Thymus (tissue), 11 donors: ENCODE measurements around the gene GFRA1. TPM values are rescaled to one million over a fixed set of nuclear protein-coding genes. Genes with fewer than 3 reads are reported as not detected.
"Not testable (repeated sequence)": the region's sequence is repeated elsewhere in the genome, so short reads cannot be mapped to it uniquely, and the experiment has no call there.

ENCODE experiments used
- DNase-seq, 9 donors: peaks; one replicate each; pipeline ENCODE4 v3.0.0-alpha.2; 2013; ENCODE audit warnings: low spot score in 9 of 9, low read depth in 6 of 9, missing footprints in 1 of 9
- H3K27ac ChIP-seq, 2 donors: one replicate each; pipeline ENCODE4 v1.5.1; 2013; ENCODE audit warnings: control low read depth in 1 of 2, low read depth in 1 of 2, low read length in 1 of 2, mild to moderate bottlenecking in 1 of 2, moderate library complexity in 1 of 2
- H3K27me3 ChIP-seq, 2 donors: one replicate each; pipeline ENCODE4 v1.5.1; 2013; ENCODE audit warnings: low read length in 1 of 2; ENCODE audit not compliant: control insufficient read depth in 2 of 2, insufficient read depth in 1 of 2
- H3K36me3 ChIP-seq, 2 donors: one replicate each; pipeline ENCODE4 v1.5.1; 2013; ENCODE audit warnings: low read length in 1 of 2, mild to moderate bottlenecking in 1 of 2, moderate library complexity in 1 of 2; ENCODE audit not compliant: control insufficient read depth in 2 of 2, insufficient read depth in 2 of 2
- H3K4me1 ChIP-seq, 2 donors: one replicate each; pipeline ENCODE4 v1.5.1; 2013; ENCODE audit warnings: low read length in 2 of 2; ENCODE audit not compliant: control insufficient read depth in 2 of 2, insufficient read depth in 2 of 2
- H3K4me3 ChIP-seq, 2 donors: one replicate each; pipeline ENCODE4 v1.5.1; 2013; ENCODE audit warnings: low read length in 2 of 2, control low read depth in 1 of 2, mild to moderate bottlenecking in 1 of 2
- H3K9me3 ChIP-seq, 2 donors: one replicate each; pipeline ENCODE4 v1.5.1; 2013; ENCODE audit warnings: low read length in 1 of 2, mild to moderate bottlenecking in 1 of 2; ENCODE audit not compliant: control insufficient read depth in 2 of 2, insufficient read depth in 1 of 2
- WGBS: extraction: QIAGEN DNeasy Blood & Tissue Kit; methylation state at CpG from one replicate; pipeline ENCODE4 v1.1.7; 2013; 5-methylcytosine and 5-hydroxymethylcytosine counted together
- polyA plus RNA-seq: library from polyadenylated mRNA; stranded (reverse); fragments of 200-250 nt; gene quantifications from one replicate; pipeline ENCODE4 v1.2.3, GENCODE V29; 2013
- total RNA-seq: library from RNA; stranded (reverse); fragments of 120-200 nt; gene quantifications from one replicate; pipeline ENCODE4 v1.2.4, GENCODE V29; 2013
- donor health status: healthy.

Gene GFRA1
- total and polyA plus RNA-seq, 2 donors, result 1.6 to 5.0 TPM

DNA sequence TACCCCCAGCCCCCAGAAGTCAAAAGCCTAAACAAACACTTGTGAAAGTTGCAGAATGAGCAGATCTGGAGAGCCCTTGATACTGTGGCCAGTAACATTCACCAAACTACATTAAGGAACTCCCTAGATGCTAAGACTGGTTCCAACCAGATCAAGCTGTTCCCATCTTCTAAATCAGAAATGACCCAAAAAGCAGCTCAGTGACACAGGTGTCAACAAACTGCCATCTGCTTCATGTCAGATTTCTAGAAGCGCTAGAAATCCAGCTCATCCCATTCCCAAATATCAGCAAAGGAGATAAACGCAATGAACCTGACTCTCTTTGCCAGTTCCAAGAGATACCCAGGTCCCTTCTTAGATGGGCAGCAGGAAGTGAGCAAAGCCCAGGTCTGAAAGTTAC lies 90.6 kb downstream of the GFRA1 start:
- H3K9me3 ChIP-seq, result no peaks in the 10 kb centered on the region
- WGBS, result 97% methylated on average over 2 of the region's 2 CpGs
- H3K27ac ChIP-seq, result no peak overlapping the region
- DNase-seq, result no peak
- no peaks in the 10 kb centered on the region for H3K4me1 ChIP-seq
- no peaks in the 10 kb centered on the region for H3K36me3 ChIP-seq
- H3K4me3 ChIP-seq, result no peak overlapping the region
- no peaks in the 10 kb centered on the region for H3K27me3 ChIP-seq

DNA sequence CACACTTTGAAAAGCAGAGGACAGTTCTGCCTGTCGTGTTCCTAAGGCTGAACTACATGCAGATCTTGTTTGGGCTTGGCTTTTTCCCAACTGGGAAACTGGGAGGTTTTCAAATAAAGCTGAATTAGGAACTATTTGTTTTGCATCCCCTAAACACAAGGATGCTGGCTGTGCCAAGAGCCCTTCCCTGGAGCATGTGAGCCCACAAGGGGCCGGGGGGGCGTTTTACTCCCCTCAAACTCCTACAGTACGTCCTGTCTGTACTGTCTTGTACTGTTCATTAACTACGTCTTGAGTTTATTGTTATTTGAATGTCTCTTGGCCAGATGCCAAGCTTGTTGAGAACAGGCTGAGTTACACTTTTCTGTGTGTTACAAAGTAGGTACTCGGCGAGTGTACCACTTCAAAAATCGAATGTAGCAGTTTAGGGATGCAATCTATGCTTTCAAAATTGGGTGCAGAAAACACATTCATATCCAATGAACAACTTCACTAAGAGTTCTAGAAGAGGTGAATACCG lies 94.9 kb downstream of the GFRA1 start:
- Histone ChIP-seq H3K4me3 (no peak overlapping the region), H3K27me3 (no peaks in the 10 kb centered on the region), H3K4me1 (no peaks in the 10 kb centered on the region), H3K36me3 (no peaks in the 10 kb centered on the region), H3K9me3 (no peaks in the 10 kb centered on the region), H3K27ac (no peak overlapping the region)
- no peak for DNase-seq
- WGBS, result 72% methylated on average over 9 of the region's 9 CpGs

DNA sequence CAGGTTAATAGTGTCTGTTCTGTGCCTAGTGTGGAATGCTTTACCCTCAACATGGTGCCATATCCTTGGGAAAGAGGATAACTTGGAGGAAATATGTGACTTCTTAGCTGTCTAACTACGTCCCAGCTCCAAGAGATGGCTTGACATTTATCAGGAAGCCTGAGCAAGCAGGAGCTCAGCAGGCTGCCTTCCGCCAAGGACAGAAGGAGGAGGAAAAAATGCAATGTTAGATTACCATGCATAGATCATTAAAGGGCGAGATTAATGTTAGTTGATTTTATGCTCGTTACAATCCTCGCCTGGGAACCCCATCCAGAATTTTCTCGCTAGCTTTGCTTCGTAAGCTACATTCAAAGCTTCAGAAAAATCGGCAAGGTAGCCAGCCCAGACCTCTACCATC lies 97.8 kb downstream of the GFRA1 start:
- Histone ChIP-seq H3K27me3 (no peaks in the 10 kb centered on the region), H3K36me3 (no peaks in the 10 kb centered on the region), H3K27ac (no peak overlapping the region), H3K4me3 (no peak overlapping the region), H3K9me3 (no peaks in the 10 kb centered on the region), H3K4me1 (no peaks in the 10 kb centered on the region)
- WGBS, result 95% methylated on average over 8 of the region's 8 CpGs
- DNase-seq, result no peak

DNA sequence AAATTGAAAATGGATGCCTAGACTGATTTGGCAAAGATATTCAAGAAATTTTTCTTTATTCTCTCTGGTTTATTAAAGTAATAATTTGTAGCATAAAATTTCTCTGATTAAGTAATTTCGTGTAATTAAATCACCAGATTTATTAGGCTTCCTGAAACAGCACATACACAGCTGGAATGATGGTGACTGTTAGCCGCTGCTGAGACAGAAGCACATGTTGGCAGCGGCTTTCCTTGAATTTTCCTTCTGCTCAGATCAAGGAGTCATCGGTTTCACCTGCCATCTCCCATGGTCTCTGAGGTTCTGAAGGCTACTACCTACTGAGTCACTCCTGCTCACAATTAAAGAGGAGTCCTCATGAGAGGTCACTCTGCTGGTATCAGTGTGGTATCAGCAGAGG lies 101.5 kb downstream of the GFRA1 start:
- no peak overlapping the region for H3K4me3 ChIP-seq
- 91% methylated on average over 4 of the region's 4 CpGs for WGBS
- no peak for DNase-seq
- no peaks in the 10 kb centered on the region for H3K27me3 ChIP-seq
- H3K4me1 ChIP-seq, result no peaks in the 10 kb centered on the region
- H3K9me3 ChIP-seq, result no peaks in the 10 kb centered on the region
- no peaks in the 10 kb centered on the region for H3K36me3 ChIP-seq
- H3K27ac ChIP-seq, result no peak overlapping the region

DNA sequence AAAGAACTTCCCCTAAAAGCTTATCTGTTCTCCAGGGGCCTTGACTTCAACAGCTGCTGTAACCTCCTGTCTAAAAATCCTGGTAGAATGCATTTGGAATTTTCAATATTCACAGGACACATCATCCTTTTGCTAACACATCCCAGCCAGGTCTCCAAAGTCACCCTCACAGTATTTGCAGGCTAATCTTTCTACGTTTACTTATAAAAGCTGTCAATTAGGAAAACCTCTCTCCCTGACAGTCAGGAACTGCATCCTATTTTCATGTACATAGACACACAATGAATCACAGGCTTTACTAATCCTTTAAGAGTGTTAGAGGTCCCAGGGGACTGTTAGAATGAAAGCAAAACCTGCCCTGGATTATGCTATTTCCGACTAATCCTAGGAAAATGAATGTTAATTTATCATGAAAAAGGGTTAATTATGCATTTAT lies 102.2 kb downstream of the GFRA1 start:
- no peak overlapping the region for H3K4me3 ChIP-seq
- WGBS, result 51% methylated on average over 2 of the region's 2 CpGs
- H3K27ac ChIP-seq, result no peak overlapping the region
- DNase-seq, result no peak
- no peaks in the 10 kb centered on the region for H3K27me3 ChIP-seq
- no peaks in the 10 kb centered on the region for H3K36me3 ChIP-seq
- H3K9me3 ChIP-seq, result no peaks in the 10 kb centered on the region
- no peaks in the 10 kb centered on the region for H3K4me1 ChIP-seq

DNA sequence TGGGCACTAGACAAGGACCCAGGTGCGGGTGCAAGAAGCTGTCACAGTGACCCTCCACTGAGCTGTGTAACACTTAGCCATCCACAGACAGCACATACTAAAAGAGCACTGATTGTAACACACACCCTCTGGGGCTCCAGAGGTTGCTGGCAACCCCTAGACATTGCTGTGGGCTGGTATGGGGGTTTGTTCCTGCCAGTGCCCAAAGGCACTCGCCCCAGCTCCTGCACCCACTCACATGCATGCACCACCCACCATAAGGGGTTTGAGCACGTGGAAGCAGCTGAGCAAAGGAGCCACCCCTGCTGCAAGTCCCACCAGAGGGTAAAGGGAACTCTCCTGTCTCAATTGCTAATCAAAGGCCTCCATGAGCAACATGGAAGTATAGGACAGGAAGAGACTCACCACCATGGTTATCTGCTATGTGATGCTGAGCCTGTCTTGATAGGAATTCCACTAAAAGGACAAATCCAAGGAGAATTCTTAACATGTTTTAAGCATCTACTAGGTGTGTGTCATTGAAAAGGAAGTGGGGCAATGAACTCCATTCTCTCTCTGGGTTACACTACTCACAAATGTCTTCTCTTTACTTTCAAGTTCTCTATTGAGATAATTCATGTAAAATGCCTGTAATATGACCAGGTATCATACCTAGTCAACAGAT lies 103.1 kb downstream of the GFRA1 start:
- Histone ChIP-seq H3K27ac (no peak overlapping the region), H3K4me3 (no peak overlapping the region), H3K4me1 (no peaks in the 10 kb centered on the region), H3K36me3 (no peaks in the 10 kb centered on the region), H3K27me3 (no peaks in the 10 kb centered on the region), H3K9me3 (no peaks in the 10 kb centered on the region)
- no peak for DNase-seq
- WGBS, result 76% methylated on average over 3 of the region's 3 CpGs

DNA sequence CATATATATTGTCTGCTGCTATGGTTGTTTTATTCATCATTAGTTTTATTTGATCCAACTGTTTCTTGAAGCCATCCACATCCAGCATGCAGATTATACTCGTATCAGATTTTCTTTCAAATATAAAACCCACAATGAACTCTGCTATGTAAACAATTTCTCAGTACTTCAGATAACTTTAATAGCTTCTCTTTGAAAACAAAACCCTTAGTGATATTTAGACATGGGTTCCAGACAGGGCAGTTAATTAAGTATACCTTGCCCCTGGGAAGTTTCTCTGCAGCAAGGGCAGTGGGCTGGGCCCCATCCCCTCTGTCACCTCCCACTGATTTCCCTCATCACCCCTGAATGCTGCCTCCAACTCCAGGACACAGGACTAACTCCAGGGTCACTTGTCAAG lies 104.3 kb downstream of the GFRA1 start:
- H3K9me3 ChIP-seq, result no peaks in the 10 kb centered on the region
- H3K27ac ChIP-seq, result no peak overlapping the region
- DNase-seq, result no peak
- no peak overlapping the region for H3K4me3 ChIP-seq
- WGBS, result 88% methylated on average over 1 of the region's 1 CpG
- no peaks in the 10 kb centered on the region for H3K27me3 ChIP-seq
- H3K36me3 ChIP-seq, result no peaks in the 10 kb centered on the region
- H3K4me1 ChIP-seq, result no peaks in the 10 kb centered on the region

DNA sequence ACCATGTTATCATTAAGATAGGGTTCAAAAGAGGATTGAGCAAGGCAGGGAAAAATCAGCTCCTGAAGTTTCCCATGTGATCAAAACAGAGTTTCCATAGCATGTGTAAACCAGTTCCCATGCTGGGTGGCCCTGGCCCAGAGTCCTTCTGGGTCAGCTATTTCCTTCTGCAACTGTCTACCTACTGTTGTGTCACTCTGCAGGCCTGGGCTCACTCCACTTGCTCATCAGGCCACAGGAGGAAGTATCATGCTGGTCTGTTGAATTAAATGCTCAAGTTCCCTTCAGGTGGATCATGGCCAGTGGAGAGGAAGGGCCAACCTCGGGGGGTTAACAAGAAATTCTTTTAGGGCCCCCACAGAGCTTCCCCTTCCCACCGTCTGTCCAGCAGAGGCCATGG lies 104.7 kb downstream of the GFRA1 start:
- no peaks in the 10 kb centered on the region for H3K4me1 ChIP-seq
- no peak overlapping the region for H3K27ac ChIP-seq
- no peaks in the 10 kb centered on the region for H3K36me3 ChIP-seq
- no peak for DNase-seq
- H3K9me3 ChIP-seq, result no peaks in the 10 kb centered on the region
- whole genome bisulfite sequencing, result 53% methylated on average over 2 of the region's 2 CpGs
- no peak overlapping the region for H3K4me3 ChIP-seq
- no peaks in the 10 kb centered on the region for H3K27me3 ChIP-seq

DNA sequence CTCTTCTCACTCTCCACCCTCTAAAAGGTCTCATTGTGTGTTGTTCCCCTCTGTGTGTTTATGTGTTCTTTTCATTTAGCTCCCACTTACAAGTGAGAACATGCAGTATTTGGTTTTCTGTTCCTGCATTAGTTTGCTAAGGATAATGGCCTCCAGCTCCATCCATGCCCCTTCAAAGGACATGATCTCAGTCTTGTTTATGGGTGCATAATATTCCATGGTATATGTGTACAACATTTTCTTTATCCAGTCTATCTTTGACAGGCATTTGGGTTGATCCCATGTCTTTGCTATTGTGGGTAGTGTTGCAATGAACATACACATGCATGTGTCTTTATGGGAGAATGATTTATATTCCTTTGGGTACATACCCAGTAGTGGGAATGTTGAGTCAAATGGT lies 107.1 kb downstream of the GFRA1 start:
- not testable (repeated sequence) for H3K36me3 ChIP-seq, H3K27me3 ChIP-seq, DNase-seq, H3K4me3 ChIP-seq, H3K4me1 ChIP-seq, H3K9me3 ChIP-seq, H3K27ac ChIP-seq
